Subcutaneous abdominal adipose tissue (tissue), 5 donors: Measurements from ENCODE around the gene COL4A1.

Experiments used
- H3K27ac ChIP-seq: one replicate; pipeline ENCODE4 v1.7.0; 2013; ENCODE audit warnings: low read depth, mild to moderate bottlenecking, inconsistent platforms, low read length, moderate library complexity
- H3K27me3 ChIP-seq, 5 donors: one replicate each; pipeline ENCODE4 v1.7.0; 2013; ENCODE audit warnings: low read length in 5 of 5, inconsistent platforms in 1 of 5; ENCODE audit not compliant: control insufficient read depth in 5 of 5, insufficient read depth in 4 of 5
- H3K36me3 ChIP-seq, 5 donors: one replicate each; pipeline ENCODE4 v1.7.0; 2013; ENCODE audit warnings: low read length in 5 of 5; ENCODE audit not compliant: control insufficient read depth in 5 of 5, insufficient read depth in 5 of 5
- H3K4me1 ChIP-seq, 5 donors: one replicate each; pipeline ENCODE4 v1.7.0; 2013; ENCODE audit warnings: low read length in 5 of 5, mild to moderate bottlenecking in 3 of 5, moderate library complexity in 1 of 5; ENCODE audit not compliant: control insufficient read depth in 5 of 5, insufficient read depth in 5 of 5
- H3K4me3 ChIP-seq, 5 donors: one replicate each; pipeline ENCODE4 v1.7.0; 2013; ENCODE audit warnings: low read length in 5 of 5, low read depth in 1 of 5
- H3K9ac ChIP-seq, 5 donors: one replicate each; pipeline ENCODE4 v1.7.0; 2013; ENCODE audit warnings: low read length in 5 of 5, mild to moderate bottlenecking in 4 of 5, moderate library complexity in 3 of 5
- H3K9me3 ChIP-seq, 5 donors: one replicate each; pipeline ENCODE4 v1.7.0; 2013; ENCODE audit warnings: low read length in 5 of 5; ENCODE audit not compliant: control insufficient read depth in 5 of 5
- donor health status: healthy.
- donor health status: healthy.
- donor health status: healthy.
- donor health status: healthy.
- donor health status: healthy.

Gene COL4A1

GRCh38 chr13:110125157-110125556 is 181.8 kb downstream of the COL4A1 start:
- H3K4me1 ChIP-seq = peaks cover 2 to 50% (median 18%) of the 10 kb centered on the region in 5 donors
- no peak overlapping the region for H3K27ac ChIP-seq

GRCh38 chr13:110124201-110124940 is 182.6 kb downstream of the COL4A1 start:
- Histone ChIP-seq H3K27me3 (peaks cover 0 to 8% (median 2%) of the 10 kb centered on the region in 5 donors), H3K4me3 (no peak overlapping the region), H3K36me3 (no peaks in the 10 kb centered on the region), H3K4me1 (peaks cover 2 to 47% (median 18%) of the 10 kb centered on the region in 5 donors), H3K9me3 (no peaks in the 10 kb centered on the region), H3K9ac (no peak overlapping the region), H3K27ac (no peak overlapping the region)

More at GRCh38 chr13:110125157-110125556, 181.8 kb downstream of the COL4A1 start:
- Histone ChIP-seq H3K27me3 (peaks cover 0 to 8% (median 2%) of the 10 kb centered on the region in 5 donors), H3K4me3 (no peak overlapping the region), H3K36me3 (no peaks in the 10 kb centered on the region), H3K9me3 (no peaks in the 10 kb centered on the region), H3K9ac (no peak overlapping the region)

GRCh38 chr13:110123041-110123809 is 183.7 kb downstream of the COL4A1 start:
- no peak overlapping the region for H3K9ac ChIP-seq
- H3K27ac ChIP-seq = no peak overlapping the region
- H3K4me3 ChIP-seq = no peak overlapping the region
- no peaks in the 10 kb centered on the region for H3K36me3 ChIP-seq
- H3K9me3 ChIP-seq = no peaks in the 10 kb centered on the region
- peaks cover 0 to 8% (median 2%) of the 10 kb centered on the region in 5 donors for H3K27me3 ChIP-seq
- peaks cover 2 to 36% (median 18%) of the 10 kb centered on the region in 5 donors for H3K4me1 ChIP-seq

GRCh38 chr13:110121422-110122083 is 185.4 kb downstream of the COL4A1 start:
- no peaks in the 10 kb centered on the region for H3K36me3 ChIP-seq
- no peaks in the 10 kb centered on the region for H3K9me3 ChIP-seq
- H3K4me1 ChIP-seq = peaks cover 2 to 25% (median 9%) of the 10 kb centered on the region in 5 donors
- H3K27me3 ChIP-seq = peaks cover 0 to 8% (median 2%) of the 10 kb centered on the region in 5 donors
- H3K4me3 ChIP-seq = no peak overlapping the region
- H3K27ac ChIP-seq = no peak overlapping the region
- no peak overlapping the region for H3K9ac ChIP-seq

GRCh38 chr13:110119935-110120905 is 186.7 kb downstream of the COL4A1 start:
- no peaks in the 10 kb centered on the region for H3K36me3 ChIP-seq
- no peak overlapping the region for H3K4me3 ChIP-seq
- no peak overlapping the region for H3K27ac ChIP-seq
- H3K9me3 ChIP-seq = no peaks in the 10 kb centered on the region
- H3K4me1 ChIP-seq = peaks cover 0 to 14% (median 5%) of the 10 kb centered on the region in 5 donors
- H3K27me3 ChIP-seq = peaks cover 0 to 8% (median 2%) of the 10 kb centered on the region in 5 donors
- H3K9ac ChIP-seq = no peak overlapping the region

- Histone ChIP-seq H3K9ac (no peak overlapping the region), H3K36me3 (no peaks in the 10 kb centered on the region), H3K4me1 (peaks cover 0 to 18% (median 5%) of the 10 kb centered on the region in 5 donors), H3K27me3 (peaks cover 0 to 6% (median 2%) of the 10 kb centered on the region in 5 donors), H3K27ac (no peak overlapping the region), H3K9me3 (no peaks in the 10 kb centered on the region), H3K4me3 (peak overlapping the region in 1 of 5 donors; percentile 18)
Observed at GRCh38 chr13:110118106-110118505, 188.9 kb downstream of the COL4A1 start.

- no peaks in the 10 kb centered on the region for H3K9me3 ChIP-seq
- H3K27ac ChIP-seq = no peak overlapping the region
- H3K36me3 ChIP-seq = no peaks in the 10 kb centered on the region
- no peak overlapping the region for H3K4me3 ChIP-seq
- peaks cover 0 to 18% (median 5%) of the 10 kb centered on the region in 5 donors for H3K4me1 ChIP-seq
- H3K27me3 ChIP-seq = peaks cover 0 to 6% (median 2%) of the 10 kb centered on the region in 5 donors
- H3K9ac ChIP-seq = no peak overlapping the region
Observed at GRCh38 chr13:110116072-110116487, 190.9 kb downstream of the COL4A1 start.

GRCh38 chr13:110115591-110115990 is 191.4 kb downstream of the COL4A1 start:
- peaks cover 0 to 18% (median 5%) of the 10 kb centered on the region in 5 donors for H3K4me1 ChIP-seq
- H3K36me3 ChIP-seq = no peaks in the 10 kb centered on the region
- H3K4me3 ChIP-seq = no peak overlapping the region
- no peaks in the 10 kb centered on the region for H3K9me3 ChIP-seq
- H3K27me3 ChIP-seq = peaks cover 0 to 6% (median 1%) of the 10 kb centered on the region in 5 donors
- H3K9ac ChIP-seq = no peak overlapping the region
- H3K27ac ChIP-seq = no peak overlapping the region

GRCh38 chr13:110114316-110114715 is 192.6 kb downstream of the COL4A1 start:
- Histone ChIP-seq H3K9ac (no peak overlapping the region), H3K4me1 (peaks cover under 1 to 27% (median 15%) of the 10 kb centered on the region in 5 donors), H3K27me3 (no peaks in the 10 kb centered on the region), H3K4me3 (no peak overlapping the region), H3K36me3 (no peaks in the 10 kb centered on the region), H3K9me3 (no peaks in the 10 kb centered on the region), H3K27ac (no peak overlapping the region)
